GM23338 (cell line): Measurements from ENCODE around the gene ARL6IP4. TPM values are rescaled to one million over a fixed set of nuclear protein-coding genes. Genes with fewer than 3 reads are reported as not detected.

ENCODE experiments used
- ATAC-seq: fragments of 200-7000 bp; cut with Tn5 transposase; 3 replicates; pipeline ENCODE4 v1.9.1; 2020
- DNase-seq: peaks from one replicate; pipeline ENCODE4 v3.0.0-alpha.2; 2015; ENCODE audit warnings: low spot score
- H2AFZ ChIP-seq: fragments of 200-600 bp; sonication (generic); 2 replicates; pipeline ENCODE4 v1.8.0; 2016; ENCODE audit warnings: antibody characterized with exemption, mild to moderate bottlenecking, moderate library complexity
- H3F3A ChIP-seq: fragments of 200-600 bp; sonication (generic); replicated peaks from 2 replicates; pipeline ENCODE4 v1.8.0; 2017; ENCODE audit warnings: antibody characterized with exemption, mixed run types, low read depth
- H3K27ac ChIP-seq: fragments of 200-600 bp; sonication (generic); 2 replicates; pipeline ENCODE4 v1.6.1; 2016; ENCODE audit warnings: low read depth
- H3K27me3 ChIP-seq: fragments of 200-600 bp; sonication (generic); 2 replicates; pipeline ENCODE4 v1.8.0; 2016; ENCODE audit warnings: mild to moderate bottlenecking, mixed run types, moderate library complexity; ENCODE audit not compliant: insufficient read depth
- H3K36me3 ChIP-seq: fragments of 200-600 bp; sonication (generic); 2 replicates; pipeline ENCODE4 v1.8.0; 2016; ENCODE audit warnings: mild to moderate bottlenecking; ENCODE audit not compliant: insufficient read depth
- H3K4me1 ChIP-seq: fragments of 200-600 bp; sonication (generic); 2 replicates; pipeline ENCODE4 v1.8.0; 2016; ENCODE audit warnings: mild to moderate bottlenecking, moderate library complexity; ENCODE audit not compliant: insufficient read depth
- H3K4me2 ChIP-seq: fragments of 200-600 bp; sonication (generic); 2 replicates; pipeline ENCODE4 v1.7.1; 2017; ENCODE audit warnings: mixed run types
- H3K4me3 ChIP-seq: fragments of 200-600 bp; sonication (generic); 2 replicates; pipeline ENCODE4 v1.6.1; 2016; ENCODE audit warnings: mixed run types
- H3K79me2 ChIP-seq: fragments of 200-600 bp; sonication (generic); replicated peaks from 2 replicates; pipeline ENCODE4 v1.8.0; 2017; ENCODE audit warnings: mild to moderate bottlenecking; ENCODE audit not compliant: insufficient read depth
- H3K9me2 ChIP-seq: fragments of 200-600 bp; sonication (generic); 2 replicates; pipeline ENCODE4 v1.8.0; 2017; ENCODE audit not compliant: insufficient read depth
- H4K20me1 ChIP-seq: fragments of 200-600 bp; sonication (generic); replicated peaks from 2 replicates; pipeline ENCODE4 v1.8.0; 2017; ENCODE audit warnings: mild to moderate bottlenecking; ENCODE audit not compliant: insufficient read depth
- H3K27ac Mint-ChIP-seq: 2 replicates; pipeline ENCODE4 v1.8.0; 2020; ENCODE audit warnings: inconsistent platforms, mild to moderate bottlenecking, moderate library complexity, mixed read lengths
- H3K27me3 Mint-ChIP-seq: 3 replicates; pipeline ENCODE4 v1.8.0; 2022; ENCODE audit warnings: low read depth, mild to moderate bottlenecking, moderate library complexity, mixed read lengths, inconsistent platforms; ENCODE audit not compliant: insufficient read depth, poor library complexity
- H3K36me3 Mint-ChIP-seq: 3 replicates; pipeline ENCODE4 v1.8.0; 2021; ENCODE audit warnings: low read depth, mild to moderate bottlenecking, inconsistent platforms, moderate library complexity, mixed read lengths
- H3K4me1 Mint-ChIP-seq: 3 replicates; pipeline ENCODE4 v1.8.0; 2020; ENCODE audit warnings: mild to moderate bottlenecking, inconsistent platforms, mixed read lengths
- H3K4me3 Mint-ChIP-seq: 3 replicates; pipeline ENCODE4 v1.8.0; 2021; ENCODE audit warnings: moderate library complexity, mild to moderate bottlenecking, inconsistent platforms, mixed read lengths
- H3K9me3 Mint-ChIP-seq: 3 replicates; pipeline ENCODE4 v1.8.0; 2020; ENCODE audit warnings: moderate library complexity, mild to moderate bottlenecking, inconsistent platforms, mixed read lengths
- CREB1 ChIP-seq: fragments of 250-450 bp; sonication (Bioruptor Pico); IDR thresholded peaks from 2 replicates; pipeline ENCODE4 v1.5.0; 2020; ENCODE audit warnings: low read depth, mild to moderate bottlenecking, moderate library complexity
- CTCF ChIP-seq, 2 experiments: fragments of 200-600 bp in 1 of 2; sonication (generic) in 1 of 2; conservative IDR thresholded peaks; 2 replicates each; pipeline versions ENCODE4 v1.5.1 to v1.6.1; 2016 to 2017; ENCODE audit warnings: antibody characterized with exemption in 2 of 2, low read depth in 2 of 2, mild to moderate bottlenecking in 2 of 2, moderate library complexity in 1 of 2
- ETS1 ChIP-seq: IDR thresholded peaks from 2 replicates; pipeline ENCODE4 v1.6.1; 2016; ENCODE audit warnings: antibody characterized with exemption
- EZH2 ChIP-seq: fragments of 200-600 bp; sonication (generic); IDR thresholded peaks from one replicate; pipeline ENCODE4 v1.8.0; 2017; ENCODE audit warnings: antibody characterized with exemption, mild to moderate bottlenecking, low read depth; ENCODE audit not compliant: unreplicated experiment
- EZH2phosphoT487 ChIP-seq: fragments of 200-600 bp; sonication (generic); IDR thresholded peaks from one replicate; pipeline ENCODE4 v1.8.1; 2018; ENCODE audit warnings: antibody characterized with exemption; ENCODE audit not compliant: unreplicated experiment
- JUNB ChIP-seq: IDR thresholded peaks from one replicate; pipeline ENCODE4 v1.6.1; 2016; ENCODE audit warnings: antibody characterized with exemption; ENCODE audit not compliant: unreplicated experiment
- NANOG ChIP-seq: IDR thresholded peaks from 2 replicates; pipeline ENCODE4 v1.6.1; 2016; ENCODE audit warnings: antibody characterized with exemption, borderline replicate concordance
- REST ChIP-seq: IDR thresholded peaks from one replicate; pipeline ENCODE4 v1.6.1; 2018; ENCODE audit warnings: antibody characterized with exemption; ENCODE audit not compliant: unreplicated experiment
- ZNF331 ChIP-seq: fragments of 250-450 bp; sonication (Bioruptor Pico); IDR thresholded peaks from 2 replicates; pipeline ENCODE4 v1.5.0; 2020; ENCODE audit warnings: low read depth, mild to moderate bottlenecking, moderate library complexity
- polyA plus RNA-seq: library from polyadenylated mRNA; unstranded; fragments of >200 nt; fragmentation: Nextera tagmentation; extraction: Ambion mirVana; gene quantifications from 2 replicates; pipeline ENCODE4 v1.2.1, GENCODE V29; 2016
- total RNA-seq: library from RNA; depleted of rRNA; stranded (reverse); fragments of >200 nt; shearing (Covaris generic); gene quantifications from 2 replicates; pipeline ENCODE4 v1.2.3, GENCODE V29; 2014

Gene ARL6IP4
- total and polyA plus RNA-seq, 2 experiments from 2014 or later: 85.5 to 169 TPM

GRCh38 chr12:123024819-123025391 lies 44.4 kb downstream of the ARL6IP4 start:
- TF ChIP-seq ETS1: no peak
- no peak for TF ChIP-seq ZNF331 (CRISPR knock-in tag)
- TF ChIP-seq CREB1: no peak
- TF ChIP-seq EZH2: no peak
- H3K4me1 ChIP-seq: no peaks in the 10 kb centered on the region
- Mint-ChIP-seq H3K27ac (no peak overlapping the region), H3K9me3 (no peaks in the 10 kb centered on the region), H3K36me3 (no peaks in the 10 kb centered on the region), H3K4me1 (peaks cover 13% of the 10 kb centered on the region), H3K4me3 (no peak overlapping the region), H3K27me3 (peaks cover 10% of the 10 kb centered on the region)
- no peaks in the 10 kb centered on the region for H4K20me1 ChIP-seq
- H3K36me3 ChIP-seq: no peaks in the 10 kb centered on the region
- no peaks in the 10 kb centered on the region for H3K27me3 ChIP-seq
- ATAC-seq (no peak), DNase-seq (no peak)
- no peak overlapping the region for H3K4me2 ChIP-seq
- H3K27ac ChIP-seq: no peak overlapping the region
- no peaks in the 10 kb centered on the region for H3F3A ChIP-seq
- no peak overlapping the region for H3K4me3 ChIP-seq
- no peaks in the 10 kb centered on the region for H3K9me2 ChIP-seq
- H2AFZ ChIP-seq: no peak overlapping the region
- H3K79me2 ChIP-seq: no peaks in the 10 kb centered on the region

GRCh38 chr12:123026094-123026853 lies 45.8 kb downstream of the ARL6IP4 start:
- Mint-ChIP-seq H3K27ac (peak overlapping the region; percentile 36; the same call in 1 of the 2 replicates), H3K27me3 (peaks cover 10% of the 10 kb centered on the region)
- no peaks in the 10 kb centered on the region for H3K79me2 ChIP-seq

More at GRCh38 chr12:123026094-123026853, 45.8 kb downstream of the ARL6IP4 start:
- Mint-ChIP-seq H3K4me3 (no peak overlapping the region), H3K36me3 (no peaks in the 10 kb centered on the region), H3K9me3 (no peaks in the 10 kb centered on the region), H3K4me1 (peaks cover 13% of the 10 kb centered on the region)
- no peaks in the 10 kb centered on the region for H3K27me3 ChIP-seq
- DNase-seq (no peak), ATAC-seq (no peak; the same call in 1 of the 3 replicates)
- TF ChIP-seq EZH2 (no peak), JUNB (no peak), NANOG (no peak), ZNF331 (CRISPR knock-in tag) (no peak), REST (no peak), CTCF (conservative IDR thresholded peaks at IDR 0.05; ENCODE audit: low read depth in 2 of 2) (no peak), EZH2phosphoT487 (no peak)
- H3K4me2 ChIP-seq: no peak overlapping the region
- no peak overlapping the region for H2AFZ ChIP-seq
- H3K27ac ChIP-seq: no peak overlapping the region
- H3K4me3 ChIP-seq: no peak overlapping the region
- H3K9me2 ChIP-seq: no peaks in the 10 kb centered on the region
- no peaks in the 10 kb centered on the region for H4K20me1 ChIP-seq
- H3K4me1 ChIP-seq: no peaks in the 10 kb centered on the region
- no peaks in the 10 kb centered on the region for H3K36me3 ChIP-seq
- no peaks in the 10 kb centered on the region for H3F3A ChIP-seq
